ENCODE measurements around the gene MYT1. TPM values are rescaled to one million over a fixed set of nuclear protein-coding genes. Genes with fewer than 3 reads are reported as not detected.

MYT1 gene
- total RNA-seq, 1 experiment from 2014 or later = 7.1 TPM

DNA sequence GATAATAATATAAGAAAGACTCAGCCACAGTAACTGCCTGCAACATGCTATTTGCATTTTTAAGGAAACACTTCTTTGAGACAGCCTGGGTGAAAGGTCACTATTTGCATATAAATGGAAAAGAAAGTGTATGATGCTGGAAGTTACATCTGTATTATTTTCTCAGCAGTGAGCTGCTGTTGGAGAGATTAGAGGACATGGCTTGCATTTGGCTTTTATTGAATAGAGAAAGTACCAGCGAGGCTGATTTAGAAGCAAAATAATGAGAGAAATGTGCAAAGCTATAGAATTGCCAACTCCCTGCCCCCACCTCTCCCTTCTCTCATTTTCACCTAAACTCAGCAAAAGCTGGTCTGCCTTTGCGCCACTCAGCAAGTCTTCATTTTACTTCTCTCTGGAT is 12.7 kb downstream of the MYT1 start:
- H3K27ac ChIP-seq (ENCODE audit: low read depth, low read length) = no peak overlapping the region
- no peaks in the 10 kb centered on the region for H3K4me1 ChIP-seq (ENCODE audit: control insufficient read depth in 1 of 2, insufficient read depth in 2 of 2, low read length in 2 of 2)
- H3K9me2 ChIP-seq (ENCODE audit: insufficient read depth) = no peaks in the 10 kb centered on the region
- intact Hi-C loops (cut with micrococcal nuclease) = no loop called here
- H4K20me1 ChIP-seq (ENCODE audit: insufficient read depth) = no peaks in the 10 kb centered on the region
- POLR2A ChIA-PET = no interaction called here
- DNase-seq (ENCODE audit: low read depth, low spot score) = no peak
- no peak overlapping the region for H2AFZ ChIP-seq (ENCODE audit: low read depth, low read length, poor library complexity, severe bottlenecking)
- H3K9ac ChIP-seq (ENCODE audit: low read length) = no peak overlapping the region
- no TSS peak for BruUV-seq (replicated peaks)
- CTCF ChIA-PET = no interaction called here
- RAD21 ChIA-PET (ENCODE audit: low non-redundant PET in 1 of 2, low total read pairs in 2 of 2, uncharacterized antibody in 2 of 2, unreplicated experiment in 2 of 2) = no interaction called here
- no peak overlapping the region for H3K4me2 ChIP-seq (ENCODE audit: low read length)
- no peak for TF ChIP-seq YY1 (IDR thresholded peaks at IDR 0.05; ENCODE audit: extremely low read depth, insufficient replicate concordance, low read depth, low read length)
- no peak overlapping the region for H3K4me3 ChIP-seq (replicated peaks in 1 of 2; ENCODE audit: low read depth in 1 of 2, low read length in 2 of 2)
- no peaks in the 10 kb centered on the region for H3K9me3 ChIP-seq (ENCODE audit: control insufficient read depth in 1 of 2, insufficient read depth in 1 of 2, low read depth in 1 of 2, low read length in 2 of 2)
- no peaks in the 10 kb centered on the region for H3K36me3 ChIP-seq (ENCODE audit: control insufficient read depth in 1 of 2, insufficient read depth in 2 of 2, low read length in 2 of 2)
- no peak for ATAC-seq
- H3K27me3 ChIP-seq (ENCODE audit: insufficient read depth, low read length) = no peaks in the 10 kb centered on the region; the same call in 1 of the 2 replicates
- H3K79me2 ChIP-seq (ENCODE audit: insufficient read depth, low read length) = no peaks in the 10 kb centered on the region

GRCh38 chr20:64177384-64177783 is 13.1 kb downstream of the MYT1 start:
- DNase-seq (ENCODE audit: low read depth, low spot score) (no peak), ATAC-seq (no peak)
- intact Hi-C loops (cut with micrococcal nuclease) = no loop called here
- ChIA-PET POLR2A (no interaction called here), CTCF (no interaction called here), RAD21 (ENCODE audit: low non-redundant PET in 1 of 2, low total read pairs in 2 of 2, uncharacterized antibody in 2 of 2, unreplicated experiment in 2 of 2) (no interaction called here)
- Histone ChIP-seq H3K27me3 (ENCODE audit: insufficient read depth, low read length) (no peaks in the 10 kb centered on the region), H4K20me1 (ENCODE audit: insufficient read depth) (no peaks in the 10 kb centered on the region), H3K36me3 (ENCODE audit: control insufficient read depth in 1 of 2, insufficient read depth in 2 of 2, low read length in 2 of 2) (no peaks in the 10 kb centered on the region), H3K4me3 (replicated peaks in 1 of 2; ENCODE audit: low read depth in 1 of 2, low read length in 2 of 2) (no peak overlapping the region), H3K4me2 (ENCODE audit: low read length) (no peak overlapping the region), H3K9ac (ENCODE audit: low read length) (no peak overlapping the region), H2AFZ (ENCODE audit: low read depth, low read length, poor library complexity, severe bottlenecking) (no peak overlapping the region), H3K4me1 (ENCODE audit: control insufficient read depth in 1 of 2, insufficient read depth in 2 of 2, low read length in 2 of 2) (no peaks in the 10 kb centered on the region), H3K27ac (ENCODE audit: low read depth, low read length) (no peak overlapping the region), H3K79me2 (ENCODE audit: insufficient read depth, low read length) (no peaks in the 10 kb centered on the region), H3K9me3 (ENCODE audit: control insufficient read depth in 1 of 2, insufficient read depth in 1 of 2, low read depth in 1 of 2, low read length in 2 of 2) (no peaks in the 10 kb centered on the region), H3K9me2 (ENCODE audit: insufficient read depth) (no peaks in the 10 kb centered on the region)
- TF ChIP-seq CTCF (IDR thresholded peaks at IDR 0.05 in 2 of 3, conservative IDR thresholded peaks at IDR 0.05 in 1 of 3; ENCODE audit: borderline replicate concordance in 1 of 3, insufficient read depth in 1 of 3, low read depth in 2 of 3, low read length in 2 of 3) (no peak), RAD21 (IDR thresholded peaks at IDR 0.05; ENCODE audit: low read depth) (no peak), CBX3 (IDR thresholded peaks at IDR 0.05; ENCODE audit: low read depth) (no peak), CEBPB (IDR thresholded peaks at IDR 0.05; ENCODE audit: low read depth) (no peak), POLR2A (IDR thresholded peaks at IDR 0.05; ENCODE audit: borderline replicate concordance, extremely low read depth, insufficient read depth, insufficient read length) (no peak), TCF7L2 (IDR thresholded peaks at IDR 0.05; ENCODE audit: borderline replicate concordance, extremely low read depth, insufficient read depth, insufficient read length) (no peak), SIN3A (IDR thresholded peaks at IDR 0.05; ENCODE audit: low read depth) (no peak), REST (IDR thresholded peaks at IDR 0.05; ENCODE audit: low read depth) (no peak), EGR1 (IDR thresholded peaks at IDR 0.05; ENCODE audit: low read depth) (no peak), ZNF274 (IDR thresholded peaks at IDR 0.05; ENCODE audit: low read depth, low read length) (no peak), JUND (IDR thresholded peaks at IDR 0.05) (no peak), YY1 (IDR thresholded peaks at IDR 0.05; ENCODE audit: extremely low read depth, insufficient replicate concordance, low read depth, low read length) (no peak)
- TF ChIP-seq, protein P1, sequence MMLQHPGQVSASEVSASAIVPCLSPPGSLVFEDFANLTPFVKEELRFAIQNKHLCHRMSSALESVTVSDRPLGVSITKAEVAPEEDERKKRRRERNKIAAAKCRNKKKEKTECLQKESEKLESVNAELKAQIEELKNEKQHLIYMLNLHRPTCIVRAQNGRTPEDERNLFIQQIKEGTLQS (IDR thresholded peaks at IDR 0.05) = no peak
- no TSS peak for BruUV-seq (replicated peaks)

Measured in HCT116 (cell line).